Measurements from ENCODE around the gene LAMTOR5. TPM values are rescaled to one million over a fixed set of nuclear protein-coding genes. Genes with fewer than 3 reads are reported as not detected.

Gene LAMTOR5
- total and polyA plus RNA-seq, 2 experiments from 2014 or later, result 67.1 to 307 TPM

GRCh38 chr1:110453829-110454228, 46.3 kb upstream of the LAMTOR5 start:
- in situ Hi-C loops (cut with MboI), result no loop called here
- Histone ChIP-seq H2AFZ (no peak overlapping the region), H3K27me3 (replicated peaks; ENCODE audit: insufficient read depth) (peaks cover 40% of the 10 kb centered on the region), H3K36me3 (ENCODE audit: low read depth) (no peaks in the 10 kb centered on the region), H3K9ac (no peak overlapping the region), H3K27ac (no peak overlapping the region), H4K20me1 (ENCODE audit: insufficient read depth) (no peaks in the 10 kb centered on the region), H3K4me2 (ENCODE audit: unreplicated experiment) (no peak overlapping the region), H3K79me2 (ENCODE audit: insufficient read depth) (no peaks in the 10 kb centered on the region), H3K9me2 (ENCODE audit: insufficient read depth) (no peaks in the 10 kb centered on the region), H3K4me1 (ENCODE audit: insufficient read depth) (no peaks in the 10 kb centered on the region), H3F3A (ENCODE audit: insufficient read depth) (no peaks in the 10 kb centered on the region), H3K4me3 (no peak overlapping the region), H3K9me3 (ENCODE audit: low read depth) (no peaks in the 10 kb centered on the region)
- DNase-seq, result no peak
- 78 to 89% methylated on average over 9 of the region's 9 CpGs for WGBS, 2 experiments (ENCODE audit: low coverage in 1 of 2, low lambda C conversion rate in 2 of 2, missing lambda C conversion rate in 2 of 2)
- TF ChIP-seq EZH2 (IDR thresholded peaks at IDR 0.05; ENCODE audit: insufficient read depth, poor library complexity, severe bottlenecking) (no peak), EZH2phosphoT487 (IDR thresholded peaks at IDR 0.05; ENCODE audit: insufficient read depth, low read depth) (no peak)

- Histone ChIP-seq H3K9me2 (ENCODE audit: insufficient read depth) (no peaks in the 10 kb centered on the region), H3K27ac (no peak overlapping the region), H4K20me1 (ENCODE audit: insufficient read depth) (no peaks in the 10 kb centered on the region), H3K79me2 (ENCODE audit: insufficient read depth) (no peaks in the 10 kb centered on the region), H3K4me2 (ENCODE audit: unreplicated experiment) (no peak overlapping the region), H3K4me1 (ENCODE audit: insufficient read depth) (no peaks in the 10 kb centered on the region), H3F3A (ENCODE audit: insufficient read depth) (no peaks in the 10 kb centered on the region), H2AFZ (no peak overlapping the region), H3K9ac (no peak overlapping the region), H3K27me3 (replicated peaks; ENCODE audit: insufficient read depth) (peaks cover 52% of the 10 kb centered on the region), H3K36me3 (ENCODE audit: low read depth) (no peaks in the 10 kb centered on the region), H3K9me3 (ENCODE audit: low read depth) (no peaks in the 10 kb centered on the region), H3K4me3 (no peak overlapping the region)
- WGBS, 2 experiments (ENCODE audit: low coverage in 1 of 2, low lambda C conversion rate in 2 of 2, missing lambda C conversion rate in 2 of 2), result 16 to 24% methylated on average over 7 of the region's 7 CpGs
- no peak for DNase-seq
- in situ Hi-C loops (cut with MboI), result no loop called here
- TF ChIP-seq EZH2phosphoT487 (IDR thresholded peaks at IDR 0.05; ENCODE audit: insufficient read depth, low read depth) (no peak), EZH2 (IDR thresholded peaks at IDR 0.05; ENCODE audit: insufficient read depth, poor library complexity, severe bottlenecking) (no peak)
These were observed 44.8 kb upstream of the LAMTOR5 start for GRCh38 chr1:110452330-110452729.

DNA sequence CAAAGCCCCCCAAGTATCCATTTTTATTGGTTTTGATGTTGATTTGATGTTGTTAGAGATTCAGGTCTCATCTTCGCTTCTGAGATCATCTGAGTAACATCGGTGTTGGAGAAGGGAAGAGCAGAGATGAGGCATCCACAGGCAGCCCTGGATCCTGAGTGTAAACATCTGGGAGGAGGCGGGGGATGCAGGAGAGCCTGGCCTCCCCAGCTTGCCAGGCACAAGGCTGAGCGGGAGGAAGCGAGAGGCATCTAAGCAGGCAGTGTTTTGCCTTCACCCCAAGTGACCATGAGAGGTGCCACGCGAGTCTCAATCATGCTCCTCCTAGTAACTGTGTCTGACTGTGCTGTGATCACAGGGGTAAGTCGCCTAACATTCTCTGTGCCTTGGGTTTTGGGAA, 43.4 kb upstream of the LAMTOR5 start, which contains the start of gene PROK1:
Gene PROK1, plus strand, starts transcription at position 221 of the 400 bp plus-strand sequence. Its CDS starts 68 bp downstream, at position 289.
- in situ Hi-C loops (cut with MboI), result no loop called here
- Histone ChIP-seq H3K4me3 (no peak within 1 kb of the TSS), H3K27me3 (replicated peaks; ENCODE audit: insufficient read depth) (peaks cover 64% of the 10 kb centered on the region), H3K9me2 (ENCODE audit: insufficient read depth) (no peaks in the 10 kb centered on the region), H2AFZ (no peak within 1 kb of the TSS), H3K36me3 (ENCODE audit: low read depth) (no peaks in the 10 kb centered on the region), H3K27ac (no peak within 1 kb of the TSS), H3F3A (ENCODE audit: insufficient read depth) (no peaks in the 10 kb centered on the region), H3K4me2 (ENCODE audit: unreplicated experiment) (no peak within 1 kb of the TSS), H4K20me1 (ENCODE audit: insufficient read depth) (no peaks in the 10 kb centered on the region), H3K79me2 (ENCODE audit: insufficient read depth) (no peaks in the 10 kb centered on the region), H3K4me1 (ENCODE audit: insufficient read depth) (no peaks in the 10 kb centered on the region), H3K9ac (no peak within 1 kb of the TSS), H3K9me3 (ENCODE audit: low read depth) (no peaks in the 10 kb centered on the region)
- DNase-seq, result no peak
- WGBS, 2 experiments (ENCODE audit: low coverage in 1 of 2, low lambda C conversion rate in 2 of 2, missing lambda C conversion rate in 2 of 2), result 77% methylated on average over 8 of the region's 8 CpGs
- TF ChIP-seq EZH2 (IDR thresholded peaks at IDR 0.05; ENCODE audit: insufficient read depth, poor library complexity, severe bottlenecking) (no peak), EZH2phosphoT487 (IDR thresholded peaks at IDR 0.05; ENCODE audit: insufficient read depth, low read depth) (no peak)

DNA sequence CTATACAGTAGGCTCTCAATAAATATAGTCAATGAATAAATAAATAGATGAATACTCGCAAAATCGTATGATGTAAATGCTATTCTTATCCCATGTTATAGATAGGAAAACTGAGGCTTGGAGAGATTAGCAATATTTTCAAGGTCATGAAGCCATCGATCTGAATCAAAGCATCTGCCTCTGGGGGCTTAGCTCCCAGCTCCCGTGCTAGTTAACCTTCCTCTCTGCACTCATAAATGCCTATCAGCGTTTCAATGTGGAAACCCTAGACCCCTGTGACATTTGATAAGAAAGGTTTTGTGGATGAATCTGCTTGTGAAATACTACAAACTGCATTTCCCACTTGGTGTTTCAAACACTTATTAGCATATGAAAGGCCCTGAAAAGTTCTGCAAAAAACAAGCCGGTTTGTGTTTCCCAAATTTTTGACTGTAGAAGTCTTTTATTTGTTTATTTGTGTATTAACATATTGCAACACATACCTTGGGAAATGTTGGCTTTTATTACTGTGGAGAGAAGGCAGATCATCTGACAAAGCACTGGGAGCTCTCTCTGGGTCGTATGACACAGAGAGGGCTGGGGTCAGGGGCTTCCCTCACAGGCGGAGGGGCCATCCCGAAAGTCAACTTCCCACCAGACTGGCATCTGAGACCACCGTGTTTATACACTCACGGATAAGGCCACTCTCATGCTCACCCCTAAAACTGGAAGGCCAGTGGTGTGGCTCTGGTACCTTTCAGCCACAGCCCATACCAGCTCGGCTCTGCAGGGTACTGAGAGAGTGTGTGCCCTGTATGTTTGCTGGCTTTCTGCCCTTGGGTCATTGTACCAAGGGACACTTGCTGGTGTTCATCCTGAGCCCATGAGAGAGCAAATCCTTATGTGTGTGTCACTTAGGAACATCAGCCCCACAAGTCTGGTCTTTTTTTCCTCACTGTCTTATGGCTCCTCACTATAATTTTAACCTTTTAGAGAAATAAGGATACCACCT, 42.5 kb upstream of the LAMTOR5 start:
- no peaks in the 10 kb centered on the region for H3K9me3 ChIP-seq (ENCODE audit: low read depth)
- H3K9ac ChIP-seq, result no peak overlapping the region
- H3K4me2 ChIP-seq (ENCODE audit: unreplicated experiment), result no peak overlapping the region
- no peak overlapping the region for H3K4me3 ChIP-seq
- no peak overlapping the region for H3K27ac ChIP-seq
- WGBS, 2 experiments (ENCODE audit: low coverage in 1 of 2, low lambda C conversion rate in 2 of 2, missing lambda C conversion rate in 2 of 2), result 41 to 45% methylated on average over 12 of the region's 12 CpGs
- no peaks in the 10 kb centered on the region for H3K79me2 ChIP-seq (ENCODE audit: insufficient read depth)
- no peak for TF ChIP-seq EZH2 (IDR thresholded peaks at IDR 0.05; ENCODE audit: insufficient read depth, poor library complexity, severe bottlenecking)
- no peak for TF ChIP-seq EZH2phosphoT487 (IDR thresholded peaks at IDR 0.05; ENCODE audit: insufficient read depth, low read depth)
- H3F3A ChIP-seq (ENCODE audit: insufficient read depth), result no peaks in the 10 kb centered on the region
- H3K4me1 ChIP-seq (ENCODE audit: insufficient read depth), result no peaks in the 10 kb centered on the region
- no peak overlapping the region for H2AFZ ChIP-seq
- H3K27me3 ChIP-seq (replicated peaks; ENCODE audit: insufficient read depth), result peaks cover 64% of the 10 kb centered on the region
- no peaks in the 10 kb centered on the region for H3K9me2 ChIP-seq (ENCODE audit: insufficient read depth)
- no peak for DNase-seq
- in situ Hi-C loops (cut with MboI), result no loop called here
- no peaks in the 10 kb centered on the region for H3K36me3 ChIP-seq (ENCODE audit: low read depth)
- H4K20me1 ChIP-seq (ENCODE audit: insufficient read depth), result no peaks in the 10 kb centered on the region

Measured in GM23248 (cell line).